GM18520 (cell line): Measurements from ENCODE around the gene DNAJC5.

Source experiments
- ATAC-seq: cut with Tn5 transposase; IDR thresholded peaks from one replicate; pipeline ENCODE4 v1.9.1; 2021; ENCODE audit not compliant: unreplicated experiment

The DNAJC5 gene

DNA sequence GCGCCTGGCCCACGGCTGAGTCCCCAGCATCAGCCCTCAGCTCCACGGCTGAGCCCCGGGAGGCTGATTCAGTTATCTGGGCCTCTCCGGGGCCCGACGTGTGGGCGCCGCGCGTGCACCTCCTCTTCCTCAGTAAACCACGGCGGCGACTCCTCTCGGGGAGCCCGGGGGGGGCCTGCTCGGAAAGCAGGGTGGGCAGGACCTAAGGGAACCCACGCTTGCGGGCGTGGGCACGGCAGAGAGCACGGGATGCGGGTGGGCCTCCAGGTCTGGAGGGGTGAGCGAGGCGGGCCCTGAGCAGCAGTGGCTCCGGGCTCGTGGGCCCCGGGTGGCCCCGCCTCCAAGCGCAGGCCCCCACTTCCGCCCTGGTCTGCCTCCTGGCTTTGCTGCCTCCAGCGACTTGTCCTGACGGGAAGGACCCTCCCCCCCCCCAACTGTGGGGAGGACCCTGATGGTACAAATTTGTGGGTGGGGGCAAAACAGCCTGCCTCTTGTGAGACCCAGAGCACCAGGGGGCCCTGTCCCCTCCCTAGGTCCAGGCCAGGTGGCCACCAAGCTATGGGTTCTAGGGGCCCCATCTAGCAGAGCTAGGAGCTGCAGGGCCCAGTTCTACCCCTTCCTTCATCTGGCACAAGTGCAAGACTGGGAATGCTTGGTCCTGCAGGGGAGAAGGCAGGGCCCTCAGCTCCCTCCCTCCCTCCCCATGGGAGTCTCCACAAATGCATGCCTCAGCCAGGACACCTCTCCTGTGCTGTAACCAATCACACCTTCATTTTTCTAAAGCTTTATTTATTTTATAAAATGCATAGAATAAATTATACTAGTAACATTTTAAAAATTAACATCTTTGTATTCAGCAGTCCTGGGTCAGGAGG is 44.4 kb downstream of the DNAJC5 start:
- no peak for ATAC-seq

GRCh38 chr20:63940071-63940471 is 45.1 kb downstream of the DNAJC5 start:
- ATAC-seq = no peak

GRCh38 chr20:63940472-63941266 is 45.7 kb downstream of the DNAJC5 start:
- no peak for ATAC-seq

- ATAC-seq = no peak
Measured at GRCh38 chr20:63941282-63942081, 46.6 kb downstream of the DNAJC5 start.

DNA sequence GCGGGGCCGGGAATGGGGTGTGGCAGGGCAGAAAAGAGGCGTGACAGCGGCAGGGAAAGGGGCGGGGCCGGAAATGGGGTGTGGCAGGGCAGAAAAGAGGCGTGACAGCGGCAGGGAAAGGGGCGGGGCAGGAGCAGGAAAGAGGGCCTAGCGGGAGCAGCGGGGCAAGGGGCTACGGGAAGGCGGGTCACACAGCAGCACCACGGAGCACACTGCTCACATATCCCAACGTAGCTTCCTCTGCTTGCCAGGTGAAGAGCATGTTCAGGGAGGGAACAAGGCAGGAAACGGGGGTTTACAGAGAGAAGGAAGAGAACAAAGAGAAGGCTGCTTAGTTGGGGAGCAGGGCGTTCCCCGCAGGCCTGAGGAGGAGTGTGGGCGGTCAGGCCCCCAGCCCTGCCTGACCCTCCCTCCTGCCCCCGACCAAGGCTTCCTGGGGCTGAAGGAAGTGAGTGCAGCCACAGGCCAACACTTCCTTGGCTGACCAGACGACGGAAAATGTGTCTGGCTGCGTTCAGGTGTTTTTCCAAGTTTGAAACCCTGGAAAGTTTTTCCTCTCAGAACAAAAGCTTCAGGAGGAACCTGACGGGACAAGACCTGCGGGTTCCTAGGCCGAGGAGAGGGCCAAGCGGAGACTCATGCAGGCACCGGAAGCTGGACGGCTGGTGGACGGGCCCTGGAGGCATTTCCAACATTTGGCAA is 47.5 kb downstream of the DNAJC5 start:
- no peak for ATAC-seq

DNA sequence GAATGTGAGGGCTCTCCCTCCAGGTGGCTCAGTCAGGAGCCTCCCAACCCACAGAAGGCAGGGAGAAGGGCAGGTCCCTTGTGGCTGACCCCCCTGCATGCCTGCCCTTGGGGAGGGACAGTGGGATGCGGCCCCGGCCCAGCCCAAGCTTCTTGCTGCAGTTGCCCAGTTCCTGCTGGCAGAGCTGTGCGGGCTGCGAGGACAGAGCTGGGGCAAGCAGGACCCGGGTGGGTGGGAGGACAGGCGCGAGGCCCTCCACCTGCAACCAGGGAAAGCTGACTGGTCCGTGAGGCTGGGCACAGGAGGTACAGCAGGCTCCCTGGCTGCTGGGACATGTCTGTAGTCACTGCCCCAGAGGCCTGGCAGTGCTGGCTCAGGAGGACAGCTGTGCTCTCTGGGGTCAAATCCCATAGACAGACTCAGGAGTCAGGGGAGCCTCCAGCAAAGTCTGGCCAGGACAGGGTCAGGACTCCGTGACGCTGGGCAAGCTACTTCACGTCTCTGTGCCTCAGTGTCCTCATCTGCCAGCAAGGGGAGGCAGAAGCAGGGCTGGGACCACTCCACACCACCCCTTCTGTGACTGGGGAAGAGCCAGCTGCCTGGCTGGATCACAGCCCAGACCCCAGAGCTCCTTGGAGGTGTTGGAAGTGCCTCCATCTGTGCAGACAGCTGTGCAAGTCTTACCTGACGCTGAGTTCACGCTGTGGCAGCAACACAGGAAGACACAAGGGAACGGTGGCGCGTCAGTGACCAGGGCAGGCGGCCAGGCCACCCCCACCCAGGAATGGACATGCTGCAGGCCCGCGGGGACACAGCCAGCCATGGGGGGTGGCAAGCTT is 48.3 kb downstream of the DNAJC5 start:
- ATAC-seq = no peak

- ATAC-seq = no peak
Measured at GRCh38 chr20:63943808-63944077, 48.8 kb downstream of the DNAJC5 start.

GRCh38 chr20:63944078-63944941 is 49.4 kb downstream of the DNAJC5 start:
- no peak for ATAC-seq

GRCh38 chr20:63945031-63945658 is 50.2 kb downstream of the DNAJC5 start:
- ATAC-seq = no peak

GRCh38 chr20:63945921-63946920 is 51.3 kb downstream of the DNAJC5 start:
- ATAC-seq = no peak

GRCh38 chr20:63946986-63947637 is 52.2 kb downstream of the DNAJC5 start:
- no peak for ATAC-seq

DNA sequence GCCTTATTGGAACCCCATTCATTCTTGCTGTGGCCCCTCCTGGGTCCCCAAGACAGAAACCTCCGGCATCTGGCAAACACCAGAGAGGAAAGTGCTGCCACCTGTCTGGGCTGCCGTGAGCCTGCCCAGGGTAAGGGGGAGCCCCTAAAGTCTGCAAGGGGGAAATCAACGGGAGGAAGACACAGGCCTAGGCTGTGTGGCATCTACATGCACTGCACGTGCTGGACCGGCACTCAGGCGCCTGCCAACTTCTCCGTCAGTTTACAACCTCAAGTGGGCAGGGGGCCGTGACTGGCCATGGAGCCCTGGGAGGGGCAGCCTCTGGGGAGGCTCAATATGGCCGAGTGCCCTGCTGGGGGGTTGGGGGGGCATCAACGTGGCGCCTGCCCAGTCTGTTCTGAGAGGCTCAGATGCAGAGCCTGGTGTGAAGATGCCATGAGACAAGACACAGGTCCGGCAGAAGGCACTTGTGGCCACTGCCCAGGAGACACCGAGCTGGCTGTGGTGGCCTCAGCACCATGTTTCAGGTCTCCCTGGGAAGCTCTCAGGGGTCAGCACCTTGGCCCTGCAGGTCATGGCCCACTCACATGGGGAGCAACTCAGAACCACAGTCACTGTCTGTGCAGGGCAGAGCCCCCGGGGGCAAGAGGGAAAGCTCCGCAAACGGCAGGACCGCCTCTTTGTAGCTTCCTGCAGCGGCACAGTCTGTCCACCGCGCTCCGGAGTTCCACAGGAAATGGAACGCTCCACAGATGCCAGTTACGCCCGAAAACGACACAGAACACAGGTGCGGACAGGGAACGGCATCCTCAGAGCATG is 52.9 kb downstream of the DNAJC5 start:
- ATAC-seq = no peak

- ATAC-seq = no peak
Measured at GRCh38 chr20:63950701-63951397, 55.9 kb downstream of the DNAJC5 start.

DNA sequence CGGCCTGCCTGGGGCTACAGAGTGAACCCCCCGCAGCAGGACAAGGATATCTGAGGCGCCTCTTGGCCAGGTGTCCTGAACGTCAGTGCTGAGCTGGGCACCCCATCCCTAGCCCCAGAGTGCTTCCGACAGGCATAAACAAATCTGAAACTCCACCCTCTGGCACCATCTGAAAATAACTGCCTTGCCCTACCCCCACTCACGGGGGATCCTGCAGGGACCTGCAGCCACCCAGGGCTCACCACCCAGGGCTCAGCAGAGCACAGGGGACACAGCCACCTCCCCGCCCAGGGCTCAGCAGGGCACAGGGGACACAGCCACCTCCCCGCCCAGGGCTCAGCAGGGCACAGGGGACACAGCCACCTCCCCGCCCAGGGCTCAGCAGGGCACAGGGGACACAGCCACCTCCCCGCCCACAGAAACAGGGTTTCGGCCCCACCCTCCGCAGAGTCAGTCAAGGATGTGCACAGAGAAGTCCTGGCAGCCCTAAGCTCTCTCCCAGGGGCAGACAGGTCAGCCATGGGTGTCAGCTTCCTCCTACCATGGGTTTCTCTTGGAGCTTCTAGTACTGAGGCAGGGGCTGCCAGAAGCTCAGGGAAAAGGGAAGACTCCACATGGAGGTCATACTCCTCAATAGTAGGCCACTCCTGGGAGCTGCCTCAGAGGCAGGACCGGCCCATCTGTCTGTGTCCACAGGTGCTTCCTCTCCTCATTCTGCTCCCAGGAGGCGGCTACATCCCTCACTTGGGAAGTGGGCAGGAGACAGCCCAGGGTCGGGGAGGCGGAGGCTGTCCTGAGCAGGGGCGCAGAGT is 56.7 kb downstream of the DNAJC5 start:
- ATAC-seq = no peak

GRCh38 chr20:63952210-63952535 is 57.2 kb downstream of the DNAJC5 start:
- no peak for ATAC-seq
